ENCODE results near the gene MGMT.

Gene MGMT

GRCh38 chr10:129528376-129528978 lies 61.4 kb downstream of the MGMT start:
- DNase-seq (ENCODE audit: low read depth), result no peak
- TF ChIP-seq CTCF (IDR thresholded peaks at IDR 0.05; ENCODE audit: insufficient read depth, low read depth, low read length, missing control alignments), result no peak
- no peak overlapping the region for H3K4me3 ChIP-seq (ENCODE audit: low read length)

GRCh38 chr10:129530581-129530980 lies 63.5 kb downstream of the MGMT start:
- no peak for DNase-seq (ENCODE audit: low read depth)
- TF ChIP-seq CTCF (IDR thresholded peaks at IDR 0.05; ENCODE audit: insufficient read depth, low read depth, low read length, missing control alignments), result no peak
- no peak overlapping the region for H3K4me3 ChIP-seq (ENCODE audit: low read length)

- TF ChIP-seq CTCF (IDR thresholded peaks at IDR 0.05; ENCODE audit: insufficient read depth, low read depth, low read length, missing control alignments), result no peak
Observed at GRCh38 chr10:129531195-129531968, 64.3 kb downstream of the MGMT start.

GRCh38 chr10:129531969-129532660 lies 65.1 kb downstream of the MGMT start:
- TF ChIP-seq CTCF (IDR thresholded peaks at IDR 0.05; ENCODE audit: insufficient read depth, low read depth, low read length, missing control alignments), result no peak
- no peak for DNase-seq (ENCODE audit: low read depth)
- H3K4me3 ChIP-seq (ENCODE audit: low read length), result no peak overlapping the region

More at GRCh38 chr10:129531195-129531968, 64.3 kb downstream of the MGMT start:
- DNase-seq (ENCODE audit: low read depth), result peak; percentile 70
- H3K4me3 ChIP-seq (ENCODE audit: low read length), result no peak overlapping the region

GRCh38 chr10:129532838-129533237 lies 65.8 kb downstream of the MGMT start:
- DNase-seq (ENCODE audit: low read depth), result no peak
- TF ChIP-seq CTCF (IDR thresholded peaks at IDR 0.05; ENCODE audit: insufficient read depth, low read depth, low read length, missing control alignments), result no peak
- H3K4me3 ChIP-seq (ENCODE audit: low read length), result no peak overlapping the region

- no peak overlapping the region for H3K4me3 ChIP-seq (ENCODE audit: low read length)
- no peak for DNase-seq (ENCODE audit: low read depth)
- no peak for TF ChIP-seq CTCF (IDR thresholded peaks at IDR 0.05; ENCODE audit: insufficient read depth, low read depth, low read length, missing control alignments)
Observed at GRCh38 chr10:129533281-129533680, 66.2 kb downstream of the MGMT start.
